K562 (cell line): ENCODE measurements around the gene LPCAT3. TPM values are rescaled to one million over a fixed set of nuclear protein-coding genes. Genes with fewer than 3 reads are reported as not detected.

Experiments
- CEBPG ChIP-seq, 3 experiments: fragments of 200-800 bp in 1 of 3; sonication (Bioruptor generic) in 1 of 3; sonication (generic) in 1 of 3; formaldehyde crosslinking in 1 of 3; IDR thresholded peaks in 2 of 3; conservative IDR thresholded peaks in 1 of 3; 2 replicates each; pipeline versions ENCODE4 v1.6.1 to v1.8.0; 2016 to 2022; ENCODE audit warnings: missing compliant biosample characterization in 2 of 3, missing genetic modification characterization in 2 of 3, mild to moderate bottlenecking in 1 of 3, missing genetic modification reagents in 1 of 3
- COPS2 ChIP-seq: fragments of 450-650 bp; conservative IDR thresholded peaks from 2 replicates; pipeline ENCODE4 v1.6.1; 2016; ENCODE audit warnings: mild to moderate bottlenecking, moderate library complexity
- CREB3 ChIP-seq: fragments of 450-650 bp; conservative IDR thresholded peaks from 2 replicates; pipeline ENCODE4 v1.6.1; 2016; ENCODE audit warnings: missing genetic modification characterization, low read depth, mild to moderate bottlenecking, missing compliant biosample characterization, moderate library complexity
- GATA2 ChIP-seq: sonication (generic); formaldehyde crosslinking; IDR thresholded peaks from 2 replicates; pipeline ENCODE4 v1.4.0; 2020; ENCODE audit warnings: mild to moderate bottlenecking, missing genetic modification reagents
- GATAD2B ChIP-seq: fragments of 450-650 bp; IDR thresholded peaks from 2 replicates; pipeline ENCODE4 v1.6.1; 2017; ENCODE audit warnings: mild to moderate bottlenecking, borderline replicate concordance
- HMGN3 ChIP-seq: IDR thresholded peaks from 2 replicates; pipeline ENCODE4 v1.6.1; 2011; ENCODE audit warnings: borderline replicate concordance, low read depth, mild to moderate bottlenecking, mixed read lengths, low read length; ENCODE audit not compliant: insufficient read length; ENCODE audit errors: extremely low read depth
- HOXB6 ChIP-seq: fragments of 250-450 bp; sonication (Bioruptor Pico); IDR thresholded peaks from 2 replicates; pipeline ENCODE4 v1.5.1; 2022; ENCODE audit warnings: mild to moderate bottlenecking, borderline replicate concordance
- KLF10 ChIP-seq: fragments of 250-450 bp; sonication (Bioruptor Pico); IDR thresholded peaks from 2 replicates; pipeline ENCODE4 v1.6.1; 2021; ENCODE audit warnings: matching md5 sums
- NFIC ChIP-seq: fragments of 450-650 bp; IDR thresholded peaks from 2 replicates; pipeline ENCODE4 v1.6.1; 2017; ENCODE audit warnings: mild to moderate bottlenecking, inconsistent platforms
- POLR2AphosphoS5 ChIP-seq: IDR thresholded peaks from 2 replicates; pipeline ENCODE4 v1.6.1; 2011; ENCODE audit warnings: mild to moderate bottlenecking, low read depth, low read length, moderate library complexity; ENCODE audit not compliant: control insufficient read depth, insufficient read depth
- SMAD3 ChIP-seq: fragments of 450-650 bp; formaldehyde crosslinking; conservative IDR thresholded peaks from 2 replicates; pipeline ENCODE4 v1.4.0; 2020; ENCODE audit warnings: mild to moderate bottlenecking
- TARDBP ChIP-seq: fragments of 450-650 bp; IDR thresholded peaks from 2 replicates; pipeline ENCODE4 v1.6.1; 2016
- TCF3 ChIP-seq: sonication (generic); formaldehyde crosslinking; IDR thresholded peaks from 2 replicates; pipeline ENCODE4 v1.4.0; 2020; ENCODE audit warnings: mild to moderate bottlenecking, missing genetic modification reagents
- ZBTB8A ChIP-seq: fragments of 450-650 bp; IDR thresholded peaks from 2 replicates; pipeline ENCODE4 v1.6.1; 2018; ENCODE audit warnings: mild to moderate bottlenecking, moderate library complexity; ENCODE audit not compliant: partially characterized antibody
- ZC3H8 ChIP-seq: fragments of 450-650 bp; IDR thresholded peaks from 2 replicates; pipeline ENCODE4 v1.6.1; 2017
- ZFP36 ChIP-seq: fragments of 150-350 bp; IDR thresholded peaks from 2 replicates; pipeline ENCODE4 v1.6.1; 2018; ENCODE audit warnings: low read length, low read depth; ENCODE audit not compliant: partially characterized antibody
- ZFP91 ChIP-seq: sonication (generic); formaldehyde crosslinking; IDR thresholded peaks from 2 replicates; pipeline ENCODE4 v1.8.0; 2022; ENCODE audit warnings: mild to moderate bottlenecking, missing genetic modification reagents
- ZNF124 ChIP-seq: sonication (generic); formaldehyde crosslinking; IDR thresholded peaks from 2 replicates; pipeline ENCODE4 v1.8.1; 2022; ENCODE audit warnings: missing genetic modification reagents
- ZSCAN29 ChIP-seq: fragments of 450-650 bp; IDR thresholded peaks from 2 replicates; pipeline ENCODE4 v1.6.1; 2017
- polyA plus RNA-seq, 8 experiments: library from polyadenylated mRNA; depleted of rRNA in 4 of 8; stranded (reverse) in 5 of 8; unstranded in 3 of 8; fragments of >200 nt; fragmentation: Nextera tagmentation in 2 of 8; fragmentation: Illumina TruSeq in 1 of 8; extraction: Ambion mirVana in 2 of 8; extraction: Trizol in 1 of 8; gene quantifications; 2 replicates each; pipeline versions ENCODE4 v1.2.1 to v1.2.3, GENCODE V29; 2011 to 2014; ENCODE audit warnings: inconsistent platforms in 1 of 8, missing spikeins in 1 of 8
- total RNA-seq, 7 experiments: library from RNA; depleted of rRNA in 6 of 7; stranded (reverse); fragments of >200 nt in 6 of 7; fragmentation: Illumina TruSeq in 2 of 7; extraction: Trizol in 2 of 7; gene quantifications; 2 replicates each; pipeline versions ENCODE4 v1.2.1 to v1.2.3, GENCODE V29; 2011 to 2021; ENCODE audit warnings: low replicate concordance in 1 of 7
- TF ChIP-seq, protein P1 (sequence below): fragments of 450-650 bp; IDR thresholded peaks from 2 replicates; pipeline ENCODE4 v1.6.1; 2016
- TF ChIP-seq, protein P2 (sequence below): conservative IDR thresholded peaks from 2 replicates; pipeline ENCODE4 v1.6.1; 2011; ENCODE audit warnings: low read depth, mild to moderate bottlenecking, low read length; ENCODE audit not compliant: control insufficient read depth
- TF ChIP-seq, protein P3 (sequence below): fragments of 450-650 bp; IDR thresholded peaks from 2 replicates; pipeline ENCODE4 v1.7.1; 2018; ENCODE audit warnings: mild to moderate bottlenecking, low read depth; ENCODE audit not compliant: partially characterized antibody

The LPCAT3 gene
- total and polyA plus RNA-seq, 9 of the 15 experiments (the other 6 are each of a cell fraction or from before 2014, with no cell fraction given): 4.9 to 52.5 (median 25.3) TPM

DNA sequence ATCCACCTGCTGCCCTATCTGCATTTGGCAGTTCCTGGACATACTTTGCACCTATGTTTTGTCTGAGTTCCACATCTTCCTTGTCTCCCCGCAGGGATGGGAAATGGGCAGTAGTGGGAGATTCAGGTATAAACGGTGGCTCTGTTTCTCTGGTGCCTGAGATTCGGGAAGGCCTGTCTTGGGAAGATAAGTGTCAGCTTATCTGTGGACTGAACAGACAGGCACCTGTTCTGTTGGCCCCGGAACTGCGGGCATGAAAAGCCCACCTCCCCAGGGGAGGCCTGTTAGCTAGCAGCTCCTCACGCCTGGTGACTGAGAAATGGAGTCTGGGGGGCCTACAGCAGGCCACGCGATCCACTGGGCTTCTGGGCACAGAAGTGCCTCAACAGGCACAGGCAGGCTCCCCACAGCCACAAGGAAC lies 53.7 kb downstream of the LPCAT3 start (continued):
- TF ChIP-seq COPS2 (no peak), NFIC (peak; percentile 72), KLF10 (CRISPR knock-in tag) (no peak), ZNF124 (CRISPR knock-in tag) (no peak), ZC3H8 (no peak), GATAD2B (no peak), ZFP91 (CRISPR knock-in tag) (no peak), CEBPG (CRISPR knock-in tag; IDR thresholded peaks at IDR 0.05) (no peak), CEBPG (tag; conservative IDR thresholded peaks at IDR 0.05 in 1 of 2, IDR thresholded peaks at IDR 0.05 in 1 of 2) (no peak), TCF3 (CRISPR knock-in tag) (peak; percentile 86), CREB3 (tag) (0 out of 2 replicates have a peak, but pooled peaks have one; percentile 20), SMAD3 (CRISPR knock-in tag) (no peak), TARDBP (peak; percentile 32; the same call in 1 of the 2 replicates), HOXB6 (CRISPR knock-in tag) (no peak), ZFP36 (no peak), HMGN3 (peak; percentile 43), GATA2 (CRISPR knock-in tag) (peak; percentile 55; the same call in 1 of the 2 replicates), POLR2AphosphoS5 (peak; percentile 62), ZSCAN29 (no peak), ZBTB8A (no peak)
- TF ChIP-seq, protein P1, sequence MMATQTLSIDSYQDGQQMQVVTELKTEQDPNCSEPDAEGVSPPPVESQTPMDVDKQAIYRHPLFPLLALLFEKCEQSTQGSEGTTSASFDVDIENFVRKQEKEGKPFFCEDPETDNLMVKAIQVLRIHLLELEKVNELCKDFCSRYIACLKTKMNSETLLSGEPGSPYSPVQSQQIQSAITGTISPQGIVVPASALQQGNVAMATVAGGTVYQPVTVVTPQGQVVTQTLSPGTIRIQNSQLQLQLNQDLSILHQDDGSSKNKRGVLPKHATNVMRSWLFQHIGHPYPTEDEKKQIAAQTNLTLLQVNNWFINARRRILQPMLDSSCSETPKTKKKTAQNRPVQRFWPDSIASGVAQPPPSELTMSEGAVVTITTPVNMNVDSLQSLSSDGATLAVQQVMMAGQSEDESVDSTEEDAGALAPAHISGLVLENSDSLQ: no peak
- TF ChIP-seq, protein P2, sequence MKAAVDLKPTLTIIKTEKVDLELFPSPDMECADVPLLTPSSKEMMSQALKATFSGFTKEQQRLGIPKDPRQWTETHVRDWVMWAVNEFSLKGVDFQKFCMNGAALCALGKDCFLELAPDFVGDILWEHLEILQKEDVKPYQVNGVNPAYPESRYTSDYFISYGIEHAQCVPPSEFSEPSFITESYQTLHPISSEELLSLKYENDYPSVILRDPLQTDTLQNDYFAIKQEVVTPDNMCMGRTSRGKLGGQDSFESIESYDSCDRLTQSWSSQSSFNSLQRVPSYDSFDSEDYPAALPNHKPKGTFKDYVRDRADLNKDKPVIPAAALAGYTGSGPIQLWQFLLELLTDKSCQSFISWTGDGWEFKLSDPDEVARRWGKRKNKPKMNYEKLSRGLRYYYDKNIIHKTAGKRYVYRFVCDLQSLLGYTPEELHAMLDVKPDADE: no peak
- TF ChIP-seq, protein P3, sequence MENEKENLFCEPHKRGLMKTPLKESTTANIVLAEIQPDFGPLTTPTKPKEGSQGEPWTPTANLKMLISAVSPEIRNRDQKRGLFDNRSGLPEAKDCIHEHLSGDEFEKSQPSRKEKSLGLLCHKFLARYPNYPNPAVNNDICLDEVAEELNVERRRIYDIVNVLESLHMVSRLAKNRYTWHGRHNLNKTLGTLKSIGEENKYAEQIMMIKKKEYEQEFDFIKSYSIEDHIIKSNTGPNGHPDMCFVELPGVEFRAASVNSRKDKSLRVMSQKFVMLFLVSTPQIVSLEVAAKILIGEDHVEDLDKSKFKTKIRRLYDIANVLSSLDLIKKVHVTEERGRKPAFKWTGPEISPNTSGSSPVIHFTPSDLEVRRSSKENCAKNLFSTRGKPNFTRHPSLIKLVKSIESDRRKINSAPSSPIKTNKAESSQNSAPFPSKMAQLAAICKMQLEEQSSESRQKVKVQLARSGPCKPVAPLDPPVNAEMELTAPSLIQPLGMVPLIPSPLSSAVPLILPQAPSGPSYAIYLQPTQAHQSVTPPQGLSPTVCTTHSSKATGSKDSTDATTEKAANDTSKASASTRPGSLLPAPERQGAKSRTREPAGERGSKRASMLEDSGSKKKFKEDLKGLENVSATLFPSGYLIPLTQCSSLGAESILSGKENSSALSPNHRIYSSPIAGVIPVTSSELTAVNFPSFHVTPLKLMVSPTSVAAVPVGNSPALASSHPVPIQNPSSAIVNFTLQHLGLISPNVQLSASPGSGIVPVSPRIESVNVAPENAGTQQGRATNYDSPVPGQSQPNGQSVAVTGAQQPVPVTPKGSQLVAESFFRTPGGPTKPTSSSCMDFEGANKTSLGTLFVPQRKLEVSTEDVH: no peak
